Activated B cell treated with CpG ODN at 0.5 μM for 24 hours (primary cell): Measurements from ENCODE around the gene ZNF286A. TPM values are rescaled to one million over a fixed set of nuclear protein-coding genes. Genes with fewer than 3 reads are reported as not detected.
"Not testable (repeated sequence)": the region's sequence is repeated elsewhere in the genome, so short reads cannot be mapped to it uniquely, and the experiment has no call there.

ENCODE experiments used
- ATAC-seq: fragments of 200-7000 bp; cut with Tn5 transposase; one replicate; pipeline ENCODE4 v1.10.0; 2021; ENCODE audit warnings: low read depth, mild to moderate bottlenecking, moderate library complexity
- CTCF ChIA-PET: fragments of 350-600 bp; sonication (Branson Sonifier 250); formaldehyde crosslinking; loops from one replicate; lab custom pipeline; 2021; ENCODE audit warnings: antibody characterized with exemption; lab: Charles Lee
- POLR2A ChIA-PET: fragments of 350-600 bp; sonication (Branson Sonifier 250); formaldehyde crosslinking; loops from one replicate; lab custom pipeline; 2021; ENCODE audit warnings: antibody characterized with exemption; lab: Charles Lee
- DNase-seq: peaks from one replicate; pipeline ENCODE4 v3.0.0; 2022
- H3K27ac Mint-ChIP-seq: one replicate; pipeline ENCODE4 v1.8.0; 2020; ENCODE audit warnings: mixed read lengths
- H3K27me3 Mint-ChIP-seq: one replicate; pipeline ENCODE4 v1.8.0; 2021; ENCODE audit warnings: mixed read lengths
- H3K36me3 Mint-ChIP-seq: one replicate; pipeline ENCODE4 v1.8.0; 2021; ENCODE audit warnings: low read depth, mixed read lengths
- H3K4me1 Mint-ChIP-seq: one replicate; pipeline ENCODE4 v1.8.0; 2021; ENCODE audit warnings: mixed read lengths
- H3K4me3 Mint-ChIP-seq: one replicate; pipeline ENCODE4 v1.8.0; 2020; ENCODE audit warnings: mild to moderate bottlenecking, mixed read lengths
- H3K9me3 Mint-ChIP-seq: one replicate; pipeline ENCODE4 v1.8.0; 2020; ENCODE audit warnings: mixed read lengths
- intact Hi-C: fragments of 100-400 bp; cut with micrococcal nuclease; formaldehyde crosslinking; loops from one replicate; pipeline ENCODE4 v1.15.1; 2024
- total RNA-seq: library from RNA; stranded (reverse); gene quantifications from 2 replicates; pipeline ENCODE4 v1.2.3, GENCODE V29; 2022

The ZNF286A gene
- total RNA-seq, 1 donor from 2014 or later, result 24.9 TPM

DNA sequence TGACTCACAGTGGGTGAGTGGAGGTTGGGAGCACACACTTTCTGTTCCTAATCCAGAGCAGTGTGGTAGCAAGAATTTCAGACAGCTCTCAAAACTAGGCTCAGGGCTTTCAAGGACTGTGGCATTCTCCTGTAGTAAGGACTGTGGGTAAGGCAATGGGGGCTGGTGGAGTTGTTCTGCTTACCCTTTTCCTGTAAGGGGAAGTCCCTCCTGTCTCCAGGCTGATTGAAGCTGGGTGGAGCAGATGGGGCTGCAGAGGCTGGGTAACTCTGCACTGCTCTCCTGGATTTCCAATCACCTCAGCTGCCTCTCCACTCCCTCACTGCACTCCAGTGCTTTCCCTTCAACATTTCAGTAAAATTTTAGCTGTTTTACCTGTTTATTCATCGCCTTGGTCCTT, 12.1 kb upstream of the ZNF286A start:
- POLR2A ChIA-PET, ATAC-seq, CTCF ChIA-PET: not testable (repeated sequence)

DNA sequence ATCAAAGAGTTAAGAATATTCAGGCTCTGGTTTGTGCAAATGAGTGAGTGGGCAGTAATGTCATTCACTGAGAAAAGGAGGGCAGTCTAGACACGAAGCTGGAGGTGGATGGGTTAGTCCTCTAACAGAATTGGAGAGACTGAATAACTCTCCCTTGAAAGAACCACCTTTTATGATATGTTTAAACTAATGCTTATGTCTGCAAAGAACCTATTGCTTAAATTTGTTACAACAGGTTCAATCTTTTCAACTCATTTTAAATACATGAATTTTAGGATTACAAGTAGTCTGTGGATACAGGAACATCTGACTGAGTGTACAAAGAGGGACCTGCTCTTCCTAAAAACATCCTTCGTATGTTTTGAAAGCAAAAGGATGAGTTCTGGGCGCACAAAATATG, 585 bp upstream of the ZNF286A start:
- CTCF ChIA-PET, result not testable (repeated sequence)

More for the DNA sequence above, 12.1 kb upstream of the ZNF286A start:
- DNase-seq, H3K9me3 Mint-ChIP-seq, intact Hi-C loops, H3K27ac Mint-ChIP-seq, H3K36me3 Mint-ChIP-seq, H3K27me3 Mint-ChIP-seq, H3K4me3 Mint-ChIP-seq: not testable (repeated sequence)
- H3K4me1 Mint-ChIP-seq, result peaks cover 13% of the 10 kb centered on the region

DNA sequence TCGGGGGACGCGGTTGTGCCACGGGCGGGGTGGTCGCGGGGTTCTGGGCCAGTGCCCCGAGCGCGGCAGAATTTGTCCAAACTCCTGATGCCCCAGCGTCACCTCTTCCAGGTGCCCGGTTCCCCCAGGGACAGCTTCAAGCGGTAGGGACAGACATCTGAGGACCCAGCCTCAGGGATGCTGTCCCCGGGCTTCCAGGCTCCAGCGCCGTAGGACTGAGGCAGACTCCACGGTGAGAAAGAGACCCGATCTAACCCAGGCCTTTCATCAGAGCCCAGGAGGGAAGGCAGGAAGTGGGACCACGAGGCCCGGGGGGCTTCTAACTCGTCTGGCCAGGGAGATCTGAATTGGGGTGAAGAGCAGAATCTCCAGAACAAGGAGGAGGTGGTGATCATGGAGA, 385 bp downstream of the ZNF286A start:
- H3K9me3 Mint-ChIP-seq, DNase-seq, CTCF ChIA-PET, H3K27me3 Mint-ChIP-seq, ATAC-seq, H3K4me1 Mint-ChIP-seq: not testable (repeated sequence)
- H3K27ac Mint-ChIP-seq, result peak overlapping the region; percentile 87
- H3K4me3 Mint-ChIP-seq, result peak overlapping the region; percentile 96
- H3K36me3 Mint-ChIP-seq, result peaks cover 14% of the 10 kb centered on the region
- POLR2A ChIA-PET, result interaction anchor here (0.6 kb wide), 1 partner anchor 144 kb away, joined by 5 read pairs; no protein-coding TSS in a partner anchor
- intact Hi-C loops, result loop anchor here (2.0 kb wide), 1 partner anchor 299 kb away; the partner anchor contains the start of genes TTC19 and ZSWIM7

More for the DNA sequence above, 585 bp upstream of the ZNF286A start:
- not testable (repeated sequence) for H3K4me1 Mint-ChIP-seq, ATAC-seq, H3K9me3 Mint-ChIP-seq, DNase-seq, H3K27me3 Mint-ChIP-seq
- peaks cover 13% of the 10 kb centered on the region for H3K36me3 Mint-ChIP-seq
- peak overlapping the region; percentile 96 for H3K4me3 Mint-ChIP-seq
- POLR2A ChIA-PET, result interaction anchor here (0.6 kb wide), 1 partner anchor 321 kb away, joined by 4 read pairs; no protein-coding TSS in a partner anchor
- peak overlapping the region; percentile 87 for H3K27ac Mint-ChIP-seq
- intact Hi-C loops, result loop anchor here (2.0 kb wide), 1 partner anchor 300 kb away; the partner anchor contains the start of genes TTC19 and ZSWIM7

DNA sequence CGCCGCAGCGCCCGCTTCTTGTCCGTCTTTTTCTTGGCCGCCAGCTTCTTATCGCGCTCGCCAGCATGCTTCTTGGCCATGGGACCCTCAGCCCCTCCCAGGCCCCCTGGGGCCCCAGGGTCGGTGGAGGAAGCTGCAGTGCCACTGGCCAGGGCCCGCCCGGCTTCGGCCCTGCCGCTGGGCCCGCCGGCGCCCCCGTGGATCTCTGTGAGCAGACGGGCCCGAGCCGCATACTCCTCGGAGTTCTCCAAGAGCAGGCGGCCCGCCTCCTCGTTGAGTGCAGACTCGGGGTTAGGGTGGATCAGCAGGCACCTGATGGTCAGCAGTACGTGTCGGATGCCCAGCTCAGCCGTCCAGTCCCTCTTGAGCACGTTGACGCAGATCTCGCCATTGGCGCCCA, 4.7 kb downstream of the ZNF286A start:
- POLR2A ChIA-PET, ATAC-seq, H3K27ac Mint-ChIP-seq, H3K27me3 Mint-ChIP-seq, intact Hi-C loops, H3K4me1 Mint-ChIP-seq, CTCF ChIA-PET, H3K4me3 Mint-ChIP-seq, DNase-seq: not testable (repeated sequence)
- Mint-ChIP-seq H3K36me3 (peaks cover 47% of the 10 kb centered on the region), H3K9me3 (peaks cover 11% of the 10 kb centered on the region)

DNA sequence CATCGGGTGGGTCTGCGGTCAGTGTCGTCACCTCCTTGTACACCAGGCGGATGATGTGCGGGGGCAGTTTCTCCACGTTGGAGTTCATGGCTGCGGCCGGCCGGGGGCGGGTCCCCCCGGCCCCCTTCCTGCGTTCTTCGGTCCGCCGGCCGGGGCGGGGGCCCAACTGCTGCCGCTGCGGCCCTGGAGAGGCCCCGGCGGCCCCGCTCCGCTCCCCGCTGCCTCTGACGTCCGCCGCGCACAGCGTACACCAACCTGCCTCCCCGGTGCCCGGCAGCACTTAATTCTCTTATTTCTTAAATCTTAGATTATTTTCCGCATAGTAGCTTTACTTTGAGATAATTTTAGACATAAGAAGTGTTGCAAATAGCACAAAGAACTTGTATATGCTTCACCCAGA, 5.3 kb downstream of the ZNF286A start:
- peaks cover 48% of the 10 kb centered on the region for H3K36me3 Mint-ChIP-seq
- H3K27ac Mint-ChIP-seq, POLR2A ChIA-PET, H3K4me3 Mint-ChIP-seq, CTCF ChIA-PET, H3K27me3 Mint-ChIP-seq, H3K4me1 Mint-ChIP-seq, DNase-seq, ATAC-seq, intact Hi-C loops: not testable (repeated sequence)
- peaks cover 15% of the 10 kb centered on the region for H3K9me3 Mint-ChIP-seq

DNA sequence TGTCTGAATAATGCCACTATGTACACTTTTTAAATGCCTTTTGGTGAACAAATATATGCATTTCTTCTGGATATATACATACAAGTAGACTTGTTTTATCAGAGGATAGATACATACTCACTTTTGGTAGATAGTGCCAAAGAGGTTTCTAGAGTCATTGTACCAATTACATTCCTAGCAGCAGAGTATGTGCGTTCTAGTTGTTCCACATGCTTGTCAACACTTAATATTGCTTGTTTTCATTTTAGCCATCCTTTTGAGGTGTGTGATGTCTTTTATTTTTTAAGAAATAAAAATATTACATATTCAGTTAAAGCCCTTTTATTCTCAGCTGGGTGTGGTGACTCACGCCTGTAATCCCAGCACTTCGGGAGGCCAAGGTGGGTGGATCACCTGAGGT, 9.3 kb downstream of the ZNF286A start:
- DNase-seq, ATAC-seq, H3K27me3 Mint-ChIP-seq, H3K27ac Mint-ChIP-seq, POLR2A ChIA-PET, H3K4me3 Mint-ChIP-seq, intact Hi-C loops, H3K4me1 Mint-ChIP-seq, CTCF ChIA-PET: not testable (repeated sequence)
- H3K36me3 Mint-ChIP-seq, result peaks cover 58% of the 10 kb centered on the region
- peaks cover 18% of the 10 kb centered on the region for H3K9me3 Mint-ChIP-seq

DNA sequence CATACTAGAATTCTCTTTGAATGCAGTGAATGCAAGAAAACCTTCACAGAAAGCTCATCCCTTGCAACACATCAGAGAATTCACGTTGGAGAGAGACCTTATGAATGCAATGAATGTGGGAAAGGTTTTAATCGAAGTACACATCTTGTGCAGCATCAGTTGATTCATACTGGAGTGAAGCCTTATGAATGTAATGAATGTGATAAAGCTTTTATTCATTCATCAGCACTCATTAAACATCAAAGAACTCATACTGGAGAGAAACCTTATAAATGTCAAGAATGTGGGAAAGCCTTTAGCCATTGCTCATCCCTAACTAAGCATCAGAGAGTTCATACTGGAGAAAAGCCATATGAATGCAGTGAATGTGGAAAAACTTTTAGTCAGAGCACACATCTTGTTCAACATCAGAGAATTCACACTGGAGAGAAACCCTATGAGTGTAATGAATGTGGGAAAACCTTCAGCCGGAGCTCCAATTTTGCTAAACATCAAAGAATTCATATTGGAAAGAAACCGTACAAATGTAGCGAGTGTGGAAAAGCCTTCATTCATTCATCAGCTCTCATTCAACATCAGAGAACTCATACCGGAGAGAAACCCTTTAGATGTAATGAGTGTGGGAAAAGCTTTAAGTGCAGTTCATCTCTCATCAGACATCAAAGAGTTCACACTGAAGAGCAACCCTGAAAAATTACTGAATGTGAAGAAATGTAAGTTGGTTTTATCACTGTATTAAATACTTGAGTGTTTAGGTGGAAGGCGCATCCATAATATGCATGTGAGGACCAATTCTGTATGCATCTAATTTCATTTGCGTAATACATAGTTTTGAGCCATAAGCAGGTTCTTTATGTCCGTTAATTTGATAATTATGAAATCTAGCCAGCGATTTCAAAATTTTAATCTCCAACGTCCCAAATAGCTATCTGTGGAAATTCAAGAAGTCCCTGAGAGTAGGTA, 17.3 kb downstream of the ZNF286A start:
- POLR2A ChIA-PET, H3K4me1 Mint-ChIP-seq, H3K4me3 Mint-ChIP-seq, CTCF ChIA-PET, intact Hi-C loops, H3K27me3 Mint-ChIP-seq, H3K9me3 Mint-ChIP-seq, DNase-seq, H3K27ac Mint-ChIP-seq, ATAC-seq: not testable (repeated sequence)
- peaks cover 44% of the 10 kb centered on the region for H3K36me3 Mint-ChIP-seq

DNA sequence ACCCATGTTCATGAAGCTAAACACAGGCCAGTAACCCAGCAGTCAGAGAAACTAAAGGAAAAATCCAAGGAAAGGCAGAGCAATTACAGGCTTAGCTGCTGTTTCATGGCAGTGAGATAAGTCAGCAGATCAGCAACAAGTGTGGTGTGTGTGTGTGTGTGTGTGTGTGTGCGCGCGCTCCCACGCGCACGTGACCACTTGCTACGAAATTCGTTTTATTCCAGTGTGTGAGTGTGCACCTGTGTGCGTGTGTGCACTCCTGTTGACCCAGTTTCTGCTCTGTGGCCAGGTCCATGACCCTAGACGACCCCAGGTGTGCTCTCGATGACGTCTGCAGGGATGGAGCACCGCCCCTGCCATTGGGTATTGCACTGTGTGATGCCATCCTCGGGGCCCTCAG, 31.0 kb downstream of the ZNF286A start:
- H3K27ac Mint-ChIP-seq, H3K9me3 Mint-ChIP-seq, H3K36me3 Mint-ChIP-seq, CTCF ChIA-PET, POLR2A ChIA-PET, H3K4me3 Mint-ChIP-seq, H3K4me1 Mint-ChIP-seq, H3K27me3 Mint-ChIP-seq, ATAC-seq, intact Hi-C loops, DNase-seq: not testable (repeated sequence)

DNA sequence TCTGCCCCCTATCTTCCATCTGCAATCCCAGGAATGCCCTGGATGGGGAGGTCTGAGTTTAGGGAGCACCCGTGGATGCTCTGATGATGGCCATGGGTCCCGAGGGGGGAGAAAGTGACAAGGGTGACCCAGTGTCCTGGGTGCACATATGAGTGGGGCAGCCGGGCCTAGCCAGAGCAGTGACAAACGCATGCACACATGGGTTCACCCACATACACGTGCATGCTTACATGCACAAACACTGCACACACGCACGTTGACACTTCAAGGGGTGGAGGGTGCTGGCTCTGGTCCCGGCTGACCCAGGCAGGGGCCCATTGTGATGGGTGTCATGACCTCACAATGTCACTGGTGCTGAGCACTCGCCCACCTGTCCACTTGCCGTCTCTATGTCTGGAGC, 32.3 kb downstream of the ZNF286A start, which contains the start of gene TBC1D26:
Gene TBC1D26 (plus strand): TSS at position 384 of the 400 bp plus-strand sequence. CDS start 3,066 bp downstream, outside the sequence.
- POLR2A ChIA-PET, H3K27ac Mint-ChIP-seq, DNase-seq, H3K27me3 Mint-ChIP-seq, H3K9me3 Mint-ChIP-seq, ATAC-seq, H3K36me3 Mint-ChIP-seq, CTCF ChIA-PET, H3K4me3 Mint-ChIP-seq, intact Hi-C loops, H3K4me1 Mint-ChIP-seq: not testable (repeated sequence)

DNA sequence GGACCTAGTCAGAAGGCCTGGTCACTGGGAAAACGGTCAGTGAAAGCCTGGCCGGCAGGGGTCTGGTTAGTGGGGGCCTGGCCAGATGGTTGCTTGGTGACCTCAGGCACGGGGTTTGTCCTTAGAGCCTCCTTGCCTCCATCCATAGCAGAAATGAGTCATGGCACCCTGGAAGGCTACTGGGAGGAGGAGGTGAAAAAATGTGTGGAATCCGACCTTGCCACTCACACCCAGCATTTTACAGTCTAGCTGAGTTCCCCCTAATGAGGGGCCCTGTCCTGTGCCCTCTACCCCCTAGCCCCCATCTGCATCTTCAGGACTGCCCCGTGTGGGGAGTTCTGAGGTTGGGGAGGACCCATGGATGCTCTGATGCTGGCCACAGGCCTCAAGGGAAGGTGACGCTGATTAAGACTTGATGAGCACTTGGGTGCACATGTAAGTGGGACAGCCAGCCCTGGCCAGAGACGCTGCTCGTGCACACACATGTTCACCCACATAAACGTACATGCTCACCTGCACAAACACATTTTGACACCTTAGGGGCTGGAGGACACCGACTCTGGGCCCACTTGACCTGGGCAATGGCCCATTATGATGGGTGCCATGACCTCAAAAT, 33.7 kb downstream of the ZNF286A start:
- H3K4me3 Mint-ChIP-seq, H3K27me3 Mint-ChIP-seq, H3K27ac Mint-ChIP-seq, ATAC-seq, CTCF ChIA-PET, intact Hi-C loops, POLR2A ChIA-PET, H3K9me3 Mint-ChIP-seq, DNase-seq, H3K4me1 Mint-ChIP-seq, H3K36me3 Mint-ChIP-seq: not testable (repeated sequence)

DNA sequence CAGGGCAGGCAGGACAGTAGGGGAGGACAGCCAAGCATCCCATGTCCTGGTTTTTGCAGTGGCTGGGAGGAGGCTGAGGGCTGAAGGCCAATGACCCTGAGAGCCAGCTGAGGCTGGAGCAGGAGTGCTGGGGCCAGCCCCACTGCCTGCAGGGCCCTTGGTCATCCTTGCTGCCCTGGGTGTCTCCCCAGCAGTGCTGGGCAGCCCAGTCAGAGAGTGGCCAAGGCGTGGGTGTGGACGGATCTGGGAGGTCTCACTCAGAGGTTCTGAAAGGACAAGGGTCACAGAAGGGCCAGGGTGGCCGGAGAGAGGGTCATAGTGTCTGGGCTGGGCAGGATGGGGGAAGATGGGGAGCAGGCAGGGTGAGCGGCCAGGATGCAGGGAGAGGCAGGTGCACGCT, 37.0 kb downstream of the ZNF286A start:
- H3K4me3 Mint-ChIP-seq, DNase-seq, ATAC-seq, POLR2A ChIA-PET, H3K27ac Mint-ChIP-seq, H3K9me3 Mint-ChIP-seq, intact Hi-C loops, H3K36me3 Mint-ChIP-seq, CTCF ChIA-PET, H3K4me1 Mint-ChIP-seq, H3K27me3 Mint-ChIP-seq: not testable (repeated sequence)
